ENCODE measurements around the gene CC2D2B. TPM values are rescaled to one million over a fixed set of nuclear protein-coding genes. Genes with fewer than 3 reads are reported as not detected.
A peak's percentile ranks its signal among the peaks of the same experiment; 100 is the strongest.
"Not testable (repeated sequence)": the region's sequence is repeated elsewhere in the genome, so short reads cannot be mapped to it uniquely, and the experiment has no call there.

CC2D2B gene
- total RNA-seq, 2 experiments from 2014 or later, result not detected

GRCh38 chr10:95877881-95878280 lies 29.9 kb upstream of the CC2D2B start:
- no peak for DNase-seq
- Mint-ChIP-seq H3K36me3 (peaks cover 53% of the 10 kb centered on the region), H3K4me3 (no peak overlapping the region), H3K27ac (no peak overlapping the region), H3K9me3 (peaks cover 7% of the 10 kb centered on the region), H3K27me3 (no peaks in the 10 kb centered on the region), H3K4me1 (no peaks in the 10 kb centered on the region)

- no peak overlapping the region for H3K27ac Mint-ChIP-seq
- no peaks in the 10 kb centered on the region for H3K9me3 Mint-ChIP-seq
Observed at GRCh38 chr10:95880704-95881103, 27.1 kb upstream of the CC2D2B start.

GRCh38 chr10:95881316-95881715 lies 26.5 kb upstream of the CC2D2B start:
- DNase-seq, result no peak
- Mint-ChIP-seq H3K9me3 (no peaks in the 10 kb centered on the region), H3K4me1 (no peaks in the 10 kb centered on the region), H3K4me3 (no peak overlapping the region), H3K27ac (no peak overlapping the region), H3K36me3 (peaks cover 23% of the 10 kb centered on the region), H3K27me3 (no peaks in the 10 kb centered on the region)

More at GRCh38 chr10:95880704-95881103, 27.1 kb upstream of the CC2D2B start:
- Mint-ChIP-seq H3K4me1 (no peaks in the 10 kb centered on the region), H3K27me3 (no peaks in the 10 kb centered on the region), H3K36me3 (peaks cover 28% of the 10 kb centered on the region), H3K4me3 (no peak overlapping the region)
- no peak for DNase-seq

- Mint-ChIP-seq H3K27me3 (no peaks in the 10 kb centered on the region), H3K9me3 (no peaks in the 10 kb centered on the region), H3K36me3 (peaks cover 34% of the 10 kb centered on the region), H3K27ac (no peak overlapping the region), H3K4me1 (no peaks in the 10 kb centered on the region), H3K4me3 (no peak overlapping the region)
- no peak for DNase-seq
Observed at GRCh38 chr10:95889830-95890229, 17.9 kb upstream of the CC2D2B start.

GRCh38 chr10:95896071-95896850 lies 11.5 kb upstream of the CC2D2B start:
- Mint-ChIP-seq H3K27ac (no peak overlapping the region), H3K36me3 (peaks cover 48% of the 10 kb centered on the region), H3K27me3 (no peaks in the 10 kb centered on the region), H3K9me3 (no peaks in the 10 kb centered on the region), H3K4me1 (no peaks in the 10 kb centered on the region), H3K4me3 (no peak overlapping the region)
- DNase-seq, result no peak

- not testable (repeated sequence) for H3K27ac Mint-ChIP-seq, DNase-seq, H3K27me3 Mint-ChIP-seq, H3K4me1 Mint-ChIP-seq, H3K9me3 Mint-ChIP-seq
- H3K4me3 Mint-ChIP-seq, result peak overlapping the region; percentile 25
- peaks cover 18% of the 10 kb centered on the region for H3K36me3 Mint-ChIP-seq
Observed at GRCh38 chr10:95905897-95906580, 1.7 kb upstream of the CC2D2B start.

GRCh38 chr10:95906677-95907455 lies 909 bp upstream of the CC2D2B start:
- peak; percentile 42 for DNase-seq
- Mint-ChIP-seq H3K27ac (peak overlapping the region; percentile 83), H3K4me3 (peak overlapping the region; percentile 89), H3K4me1 (peaks cover 8% of the 10 kb centered on the region), H3K9me3 (peaks cover 1% of the 10 kb centered on the region), H3K36me3 (peaks cover 18% of the 10 kb centered on the region), H3K27me3 (no peaks in the 10 kb centered on the region)

GRCh38 chr10:95908450-95908849 lies 675 bp downstream of the CC2D2B start:
- no peak for DNase-seq
- Mint-ChIP-seq H3K27ac (no peak overlapping the region), H3K4me3 (peak overlapping the region; percentile 89), H3K9me3 (peaks cover 1% of the 10 kb centered on the region), H3K27me3 (peaks cover 3% of the 10 kb centered on the region), H3K4me1 (peaks cover 8% of the 10 kb centered on the region), H3K36me3 (peaks cover 8% of the 10 kb centered on the region)

GRCh38 chr10:95909561-95909960 lies 1.8 kb downstream of the CC2D2B start:
- peaks cover 8% of the 10 kb centered on the region for H3K36me3 Mint-ChIP-seq
- H3K4me1 Mint-ChIP-seq, result peaks cover 8% of the 10 kb centered on the region
- no peak overlapping the region for H3K27ac Mint-ChIP-seq
- peaks cover 1% of the 10 kb centered on the region for H3K9me3 Mint-ChIP-seq
- no peak overlapping the region for H3K4me3 Mint-ChIP-seq
- H3K27me3 Mint-ChIP-seq, result peaks cover 3% of the 10 kb centered on the region
- DNase-seq, result no peak

- not testable (repeated sequence) for H3K4me1 Mint-ChIP-seq, H3K36me3 Mint-ChIP-seq, H3K4me3 Mint-ChIP-seq, DNase-seq, H3K27me3 Mint-ChIP-seq, H3K9me3 Mint-ChIP-seq, H3K27ac Mint-ChIP-seq
Observed at GRCh38 chr10:95916039-95916438, 8.3 kb downstream of the CC2D2B start.

- H3K27ac Mint-ChIP-seq, result no peak overlapping the region
Observed at GRCh38 chr10:95920798-95921426, 13.1 kb downstream of the CC2D2B start.

GRCh38 chr10:95925033-95925432 lies 17.3 kb downstream of the CC2D2B start:
- no peak overlapping the region for H3K4me3 Mint-ChIP-seq
- no peak overlapping the region for H3K27ac Mint-ChIP-seq
- no peaks in the 10 kb centered on the region for H3K27me3 Mint-ChIP-seq
- no peaks in the 10 kb centered on the region for H3K36me3 Mint-ChIP-seq
- H3K4me1 Mint-ChIP-seq, result no peaks in the 10 kb centered on the region
- peaks cover 2% of the 10 kb centered on the region for H3K9me3 Mint-ChIP-seq
- DNase-seq, result no peak

More at GRCh38 chr10:95920798-95921426, 13.1 kb downstream of the CC2D2B start:
- no peak for DNase-seq
- H3K4me3 Mint-ChIP-seq, result no peak overlapping the region
- H3K27me3 Mint-ChIP-seq, result no peaks in the 10 kb centered on the region
- H3K9me3 Mint-ChIP-seq, result no peaks in the 10 kb centered on the region
- H3K4me1 Mint-ChIP-seq, result no peaks in the 10 kb centered on the region
- no peaks in the 10 kb centered on the region for H3K36me3 Mint-ChIP-seq

- H3K4me3 Mint-ChIP-seq, result no peak overlapping the region
- H3K27ac Mint-ChIP-seq, result no peak overlapping the region
- peaks cover 8% of the 10 kb centered on the region for H3K36me3 Mint-ChIP-seq
- H3K9me3 Mint-ChIP-seq, result peaks cover 11% of the 10 kb centered on the region
- H3K27me3 Mint-ChIP-seq, result no peaks in the 10 kb centered on the region
- H3K4me1 Mint-ChIP-seq, result no peaks in the 10 kb centered on the region
- DNase-seq, result no peak
Observed at GRCh38 chr10:95935429-95935828, 27.7 kb downstream of the CC2D2B start.

GRCh38 chr10:95941115-95941514 lies 33.3 kb downstream of the CC2D2B start:
- Mint-ChIP-seq H3K27ac (no peak overlapping the region), H3K4me1 (no peaks in the 10 kb centered on the region), H3K9me3 (peaks cover 9% of the 10 kb centered on the region), H3K27me3 (no peaks in the 10 kb centered on the region), H3K36me3 (peaks cover 8% of the 10 kb centered on the region), H3K4me3 (no peak overlapping the region)
- DNase-seq, result no peak
